Ovary (tissue), 9 donors: ENCODE data around the gene ARSG. TPM values are rescaled to one million over a fixed set of nuclear protein-coding genes. Genes with fewer than 3 reads are reported as not detected.
"Not testable (repeated sequence)": the region's sequence is repeated elsewhere in the genome, so short reads cannot be mapped to it uniquely, and the experiment has no call there.

ENCODE experiments used
- DNase-seq, 5 donors: peaks; one replicate each; pipeline ENCODE4 v3.0.0-alpha.2; 2019 to 2020
- H3K27ac ChIP-seq, 2 donors: fragments of 200-600 bp; one replicate each; pipeline versions ENCODE4 v1.5.1 to v1.8.0; 2019 to 2022
- H3K27me3 ChIP-seq: fragments of 200-600 bp; one replicate; pipeline ENCODE4 v1.8.0; 2022
- H3K36me3 ChIP-seq: fragments of 200-600 bp; sonication (generic); one replicate; pipeline ENCODE4 v1.5.1; 2019
- H3K4me1 ChIP-seq: one replicate; pipeline ENCODE4 v1.8.1; 2013; ENCODE audit warnings: mild to moderate bottlenecking, moderate library complexity; ENCODE audit not compliant: insufficient read depth
- H3K4me3 ChIP-seq: fragments of 200-600 bp; sonication (generic); one replicate; pipeline ENCODE4 v1.5.1; 2017
- H3K9me3 ChIP-seq, 2 donors: fragments of 200-600 bp in 1 of 2; sonication (generic) in 1 of 2; one replicate each; pipeline versions ENCODE4 v1.5.1 to v1.8.1; 2013 to 2019; ENCODE audit warnings: mild to moderate bottlenecking in 1 of 2, moderate library complexity in 1 of 2
- EP300 ChIP-seq: sonication (generic); formaldehyde crosslinking; IDR thresholded peaks from one replicate; pipeline ENCODE4 v1.6.1; 2017; ENCODE audit warnings: antibody characterized with exemption
- POLR2A ChIP-seq: fragments of 450-650 bp; IDR thresholded peaks from one replicate; pipeline ENCODE4 v1.6.1; 2017; ENCODE audit warnings: antibody characterized with exemption, mild to moderate bottlenecking, moderate library complexity
- WGBS, 3 donors: extraction: QIAGEN DNeasy Blood & Tissue Kit in 1 of 3; methylation state at CpG; one replicate each; pipeline versions ENCODE4 v1.1.5 to v1.1.7; 2013 to 2017; 5-methylcytosine and 5-hydroxymethylcytosine counted together
- intact Hi-C, 4 donors: fragments of 100-400 bp; cut with DNase I; formaldehyde crosslinking; loops; one replicate each; pipeline versions ENCODE4 v1.11.0 to v1.15.1; 2022 to 2023
- polyA plus RNA-seq, 2 donors: library from polyadenylated mRNA; stranded (reverse); fragments of 200-250 nt in 1 of 2; fragments of 350-450 nt in 1 of 2; fragmentation: Illumina TruSeq in 1 of 2; extraction: RNeasy Lipid Tissue Mini Kit (QIAGEN cat#74804) in 1 of 2; gene quantifications; one replicate each; pipeline ENCODE4 v1.2.3, GENCODE V29; 2013 to 2014
- total RNA-seq, 7 donors: library from RNA; depleted of rRNA in 2 of 7; stranded (reverse); fragments of >200 nt in 2 of 7; fragmentation: NEBNext Ultra II Directional in 3 of 7; extraction: Animal tissue kit (Norgen Biotek cat#: 25700) in 3 of 7; gene quantifications; one replicate each; pipeline versions ENCODE4 v1.1.0 to v1.2.4, GENCODE V29; 2016 to 2023
- TF ChIP-seq, protein P1 (sequence below), 3 donors: fragments of 450-650 bp in 2 of 3; fragments of 200-600 bp in 1 of 3; IDR thresholded peaks; one replicate each; pipeline versions ENCODE4 v1.5.1 to v1.8.0; 2016 to 2022; ENCODE audit warnings: antibody characterized with exemption in 3 of 3, mild to moderate bottlenecking in 1 of 3
- donor health status: DM: no; HTN: no; CAD: no; lungs with moderate emphysema.
- donor health status: DM: no; HTN: no; CAD: no.
- donor health status: Bipolar disorder and iron deficiency.
- donor health status: DM: yes; HTN: yes; CAD: no.
- donor health status: DM: no; HTN: no; CAD: no.
- donor health status: DM: yes; HTN: yes; CAD: no.

The ARSG gene
- total and polyA plus RNA-seq, 9 donors, result 5.2 to 19.8 (median 11.1) TPM

- TF ChIP-seq, protein P1, sequence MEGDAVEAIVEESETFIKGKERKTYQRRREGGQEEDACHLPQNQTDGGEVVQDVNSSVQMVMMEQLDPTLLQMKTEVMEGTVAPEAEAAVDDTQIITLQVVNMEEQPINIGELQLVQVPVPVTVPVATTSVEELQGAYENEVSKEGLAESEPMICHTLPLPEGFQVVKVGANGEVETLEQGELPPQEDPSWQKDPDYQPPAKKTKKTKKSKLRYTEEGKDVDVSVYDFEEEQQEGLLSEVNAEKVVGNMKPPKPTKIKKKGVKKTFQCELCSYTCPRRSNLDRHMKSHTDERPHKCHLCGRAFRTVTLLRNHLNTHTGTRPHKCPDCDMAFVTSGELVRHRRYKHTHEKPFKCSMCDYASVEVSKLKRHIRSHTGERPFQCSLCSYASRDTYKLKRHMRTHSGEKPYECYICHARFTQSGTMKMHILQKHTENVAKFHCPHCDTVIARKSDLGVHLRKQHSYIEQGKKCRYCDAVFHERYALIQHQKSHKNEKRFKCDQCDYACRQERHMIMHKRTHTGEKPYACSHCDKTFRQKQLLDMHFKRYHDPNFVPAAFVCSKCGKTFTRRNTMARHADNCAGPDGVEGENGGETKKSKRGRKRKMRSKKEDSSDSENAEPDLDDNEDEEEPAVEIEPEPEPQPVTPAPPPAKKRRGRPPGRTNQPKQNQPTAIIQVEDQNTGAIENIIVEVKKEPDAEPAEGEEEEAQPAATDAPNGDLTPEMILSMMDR (IDR thresholded peaks at IDR 0.05), result peak in 2 of 3 donors; percentile 13 to 32
- TF ChIP-seq POLR2A, result no peak
- H3K9me3 ChIP-seq, result no peaks in the 10 kb centered on the region
- no peaks in the 10 kb centered on the region for H3K36me3 ChIP-seq
- H3K27ac ChIP-seq, result no peak overlapping the region
- H3K4me3 ChIP-seq, result no peak overlapping the region
- WGBS, 3 donors, result 33 to 39% (median 37%) methylated on average over 7 of the region's 7 CpGs
- DNase-seq, result peak in 3 of 5 donors; percentile 35 to 63 (median 43)
- no peaks in the 10 kb centered on the region for H3K27me3 ChIP-seq
- intact Hi-C loops, result no loop called here
- H3K4me1 ChIP-seq, result no peaks in the 10 kb centered on the region
Observed at GRCh38 chr17:68351395-68351794, 60.1 kb downstream of the ARSG start.

GRCh38 chr17:68352041-68352440 lies 60.7 kb downstream of the ARSG start:
- Histone ChIP-seq H3K27me3 (no peaks in the 10 kb centered on the region), H3K4me3 (no peak overlapping the region), H3K4me1 (no peaks in the 10 kb centered on the region), H3K27ac (no peak overlapping the region), H3K36me3 (no peaks in the 10 kb centered on the region), H3K9me3 (no peaks in the 10 kb centered on the region)
- 20 to 34% (median 22%) methylated on average over 3 of the region's 3 CpGs for WGBS, 3 donors
- TF ChIP-seq EP300 (no peak), POLR2A (no peak)
- TF ChIP-seq, protein P1 (IDR thresholded peaks at IDR 0.05), result no peak
- intact Hi-C loops, result no loop called here
- no peak for DNase-seq

GRCh38 chr17:68352671-68353070 lies 61.4 kb downstream of the ARSG start:
- H3K27ac ChIP-seq, intact Hi-C loops, H3K36me3 ChIP-seq, H3K4me1 ChIP-seq, H3K4me3 ChIP-seq, H3K9me3 ChIP-seq, DNase-seq, H3K27me3 ChIP-seq: not testable (repeated sequence)
- 94 to 96% (median 96%) methylated on average over 9 of the region's 9 CpGs for WGBS, 3 donors

- TF ChIP-seq POLR2A (no peak), EP300 (no peak)
- TF ChIP-seq, protein P1 (IDR thresholded peaks at IDR 0.05), result no peak
- intact Hi-C loops, result no loop called here
- 86 to 88% (median 86%) methylated on average over 4 of the region's 4 CpGs for WGBS, 3 donors
- Histone ChIP-seq H3K36me3 (no peaks in the 10 kb centered on the region), H3K9me3 (no peaks in the 10 kb centered on the region), H3K27me3 (no peaks in the 10 kb centered on the region), H3K4me1 (no peaks in the 10 kb centered on the region), H3K4me3 (no peak overlapping the region), H3K27ac (no peak overlapping the region)
- DNase-seq, result no peak
Observed at GRCh38 chr17:68353111-68353521, 61.8 kb downstream of the ARSG start.

DNA sequence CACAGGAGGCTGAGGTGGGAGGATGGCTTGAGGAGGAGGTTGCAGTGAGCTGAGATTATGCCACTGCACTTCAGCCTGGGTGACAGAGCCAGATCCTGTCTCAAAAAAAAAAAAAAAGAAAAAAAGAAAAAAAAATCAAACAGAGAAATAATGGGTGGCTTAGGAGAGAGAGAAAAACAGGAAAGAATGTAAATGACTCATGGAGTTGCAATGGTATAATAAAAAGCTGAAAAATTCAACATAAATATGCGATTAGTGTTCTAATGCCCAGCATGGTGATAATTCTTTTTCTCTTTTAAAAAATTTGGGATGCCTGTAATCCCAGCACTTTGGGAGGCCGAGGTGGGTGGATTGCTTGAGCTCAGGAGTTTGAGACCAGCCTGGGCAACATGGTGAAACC lies 63.0 kb downstream of the ARSG start:
- 24 to 27% (median 24%) methylated on average over 2 of the region's 2 CpGs for WGBS, 3 donors
- H3K4me3 ChIP-seq, H3K36me3 ChIP-seq, H3K27ac ChIP-seq, H3K9me3 ChIP-seq, DNase-seq, H3K4me1 ChIP-seq, intact Hi-C loops, H3K27me3 ChIP-seq: not testable (repeated sequence)

DNA sequence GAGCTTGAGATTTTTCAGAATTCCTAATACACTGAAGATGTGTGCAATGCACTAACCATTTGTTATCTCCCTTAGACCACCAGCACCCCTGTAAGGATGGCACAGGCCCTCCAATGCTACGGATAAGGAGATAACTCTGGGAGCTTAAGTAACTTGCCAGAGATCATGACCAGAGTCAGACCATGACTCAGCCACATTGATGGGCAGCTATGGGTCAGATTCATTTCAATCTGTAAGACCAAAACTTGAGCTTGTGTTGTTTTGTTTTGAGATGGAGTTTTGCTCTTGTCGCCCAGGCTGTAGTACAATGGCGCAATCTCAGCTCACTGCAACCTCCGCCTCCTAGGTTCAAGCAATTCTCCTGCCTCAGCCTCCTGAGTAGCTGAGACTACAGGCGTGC lies 63.8 kb downstream of the ARSG start:
- H3K27me3 ChIP-seq, H3K36me3 ChIP-seq, H3K4me1 ChIP-seq, intact Hi-C loops, H3K4me3 ChIP-seq, DNase-seq, H3K9me3 ChIP-seq, H3K27ac ChIP-seq: not testable (repeated sequence)
- WGBS, 3 donors, result 86 to 92% (median 92%) methylated on average over 5 of the region's 5 CpGs
